GM12892 (cell line): ENCODE results near the gene TLNRD1.

Source experiments
- POLR2A ChIP-seq: IDR thresholded peaks from 2 replicates; pipeline ENCODE4 v1.6.1; 2011; ENCODE audit warnings: low read depth, low read length, control low read depth
- POLR2AphosphoS5 ChIP-seq: IDR thresholded peaks from 2 replicates; pipeline ENCODE4 v1.6.1; 2011; ENCODE audit warnings: low read depth, low read length, control low read depth
- TAF1 ChIP-seq: IDR thresholded peaks from 2 replicates; pipeline ENCODE4 v1.6.1; 2011; ENCODE audit warnings: low read depth, mild to moderate bottlenecking, control low read depth, low read length, borderline replicate concordance

DNA sequence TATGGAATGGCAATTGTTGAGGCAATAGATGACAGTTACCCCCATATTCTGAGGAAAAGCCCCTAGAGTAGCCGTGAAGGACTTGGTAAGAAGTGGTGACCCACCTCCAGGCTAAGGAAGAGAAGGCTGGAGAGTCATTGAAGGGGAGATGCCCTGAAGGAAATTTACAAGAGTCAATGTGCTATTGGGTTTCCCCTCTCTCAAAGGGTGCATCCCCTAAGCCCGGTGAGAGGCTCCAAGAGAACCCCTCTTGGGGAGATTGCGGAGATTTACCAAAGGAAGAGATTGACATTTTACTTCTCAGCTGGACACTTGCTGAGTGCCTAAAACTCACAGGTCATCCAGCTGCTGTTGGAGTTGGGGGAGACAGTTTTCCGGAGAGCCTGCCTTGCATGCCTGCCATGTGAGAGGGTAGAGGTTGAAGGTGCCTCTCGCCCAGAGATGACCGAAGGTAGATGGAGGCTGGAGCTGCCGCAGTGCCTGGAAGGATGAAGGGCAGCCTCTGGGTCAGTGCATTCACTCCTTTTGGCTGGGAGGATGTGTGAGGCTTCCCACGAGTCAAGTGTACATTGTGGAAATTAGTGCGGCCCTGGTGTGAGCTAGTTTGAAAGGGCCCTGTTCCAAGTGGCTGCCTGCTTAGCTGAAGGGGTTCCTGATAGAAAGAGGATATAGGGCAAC, 41.8 kb upstream of the TLNRD1 start:
- TF ChIP-seq POLR2A = no peak
- no peak for TF ChIP-seq POLR2AphosphoS5
- no peak for TF ChIP-seq TAF1
